SU-DHL-6 (cell line): ENCODE results near the gene FAM114A1.

Source experiments
- CTCF ChIP-seq: fragments of 200-600 bp; sonication (generic); IDR thresholded peaks from one replicate; pipeline ENCODE4 v1.5.1; 2017; ENCODE audit warnings: antibody characterized with exemption, mild to moderate bottlenecking, low read length, moderate library complexity; ENCODE audit not compliant: insufficient read depth, poor library complexity, severe bottlenecking
- EZH2phosphoT487 ChIP-seq: fragments of 200-600 bp; sonication (generic), shearing (Covaris generic); conservative IDR thresholded peaks from 2 replicates; pipeline ENCODE4 v1.6.1; 2018; ENCODE audit warnings: mild to moderate bottlenecking, antibody characterized with exemption, low read length, moderate library complexity, mixed read lengths

- TF ChIP-seq CTCF: no peak
- no peak for TF ChIP-seq EZH2phosphoT487
These were observed 33.0 kb upstream of the FAM114A1 start for GRCh38 chr4:38834570-38834969.
